ENCODE measurements around the gene WDR91.
"Not testable (repeated sequence)": the region's sequence is repeated elsewhere in the genome, so short reads cannot be mapped to it uniquely, and the experiment has no call there.

Gene WDR91

GRCh38 chr7:135178364-135178763 lies 33.0 kb downstream of the WDR91 start:
- DNase-seq (ENCODE audit: low spot score): no peak

- DNase-seq (ENCODE audit: low spot score): peak; percentile 23
Measured at GRCh38 chr7:135177028-135177696, 34.2 kb downstream of the WDR91 start.

- DNase-seq (ENCODE audit: low spot score): no peak
Measured at GRCh38 chr7:135175931-135176330, 35.4 kb downstream of the WDR91 start.

GRCh38 chr7:135174941-135175340 lies 36.4 kb downstream of the WDR91 start:
- no peak for DNase-seq (ENCODE audit: low spot score)

GRCh38 chr7:135173916-135174315 lies 37.4 kb downstream of the WDR91 start:
- DNase-seq (ENCODE audit: low spot score): not testable (repeated sequence)

GRCh38 chr7:135171581-135172291 lies 39.6 kb downstream of the WDR91 start:
- DNase-seq (ENCODE audit: low spot score): not testable (repeated sequence)

- DNase-seq (ENCODE audit: low spot score): not testable (repeated sequence)
Measured at GRCh38 chr7:135170998-135171481, 40.3 kb downstream of the WDR91 start.

- peak; percentile 94 for DNase-seq (ENCODE audit: low spot score)
Measured at GRCh38 chr7:135170274-135170997, 40.9 kb downstream of the WDR91 start, which contains the start of gene CYREN. Gene CYREN (minus strand): TSS chr7:135170707. CDS start chr7:135168922, 1,785 bp downstream.

GRCh38 chr7:135169964-135170273 lies 41.4 kb downstream of the WDR91 start:
- no peak for DNase-seq (ENCODE audit: low spot score)

- peak; percentile 36 for DNase-seq (ENCODE audit: low spot score)
Measured at GRCh38 chr7:135169141-135169963, 42.0 kb downstream of the WDR91 start.

- DNase-seq (ENCODE audit: low spot score): no peak
Measured at GRCh38 chr7:135168489-135169140, 42.7 kb downstream of the WDR91 start.

GRCh38 chr7:135168001-135168400 lies 43.3 kb downstream of the WDR91 start:
- no peak for DNase-seq (ENCODE audit: low spot score)

GRCh38 chr7:135167365-135167917 lies 43.9 kb downstream of the WDR91 start:
- DNase-seq (ENCODE audit: low spot score): no peak

GRCh38 chr7:135166338-135166990 lies 44.9 kb downstream of the WDR91 start:
- no peak for DNase-seq (ENCODE audit: low spot score)

GRCh38 chr7:135165862-135166261 lies 45.5 kb downstream of the WDR91 start:
- no peak for DNase-seq (ENCODE audit: low spot score)

GRCh38 chr7:135164357-135165061 lies 46.8 kb downstream of the WDR91 start:
- no peak for DNase-seq (ENCODE audit: low spot score)

- DNase-seq (ENCODE audit: low spot score): no peak
Measured at GRCh38 chr7:135162382-135163001, 48.8 kb downstream of the WDR91 start.

- DNase-seq (ENCODE audit: low spot score): no peak
Measured at GRCh38 chr7:135161669-135162068, 49.7 kb downstream of the WDR91 start.

- DNase-seq (ENCODE audit: low spot score): no peak
Measured at GRCh38 chr7:135160858-135161653, 50.3 kb downstream of the WDR91 start.

Measured in SW480 (cell line).